ENCODE data around the gene AXIN1. TPM values are rescaled to one million over a fixed set of nuclear protein-coding genes. Genes with fewer than 3 reads are reported as not detected.

AXIN1 gene
- total RNA-seq, 1 donor from 2014 or later, result 19.6 TPM

- H3K79me2 ChIP-seq (ENCODE audit: low read depth), result no peaks in the 10 kb centered on the region
- no peaks in the 10 kb centered on the region for H3K36me3 ChIP-seq
- no peak overlapping the region for H3K27ac Mint-ChIP-seq
- peaks cover 18% of the 10 kb centered on the region for H3F3A ChIP-seq (ENCODE audit: low read depth)
- H4K20me1 ChIP-seq (ENCODE audit: low read depth), result peaks cover 11% of the 10 kb centered on the region
- peaks cover 20% of the 10 kb centered on the region for H3K27me3 Mint-ChIP-seq (ENCODE audit: insufficient read depth, low read depth)
- H3K9me3 Mint-ChIP-seq, result no peaks in the 10 kb centered on the region
- H3K4me3 Mint-ChIP-seq, result peak overlapping the region; percentile 30
- H3K4me1 Mint-ChIP-seq, result peaks cover 3% of the 10 kb centered on the region
- peaks cover 78% of the 10 kb centered on the region for H3K27me3 ChIP-seq
- TF ChIP-seq, protein P1, sequence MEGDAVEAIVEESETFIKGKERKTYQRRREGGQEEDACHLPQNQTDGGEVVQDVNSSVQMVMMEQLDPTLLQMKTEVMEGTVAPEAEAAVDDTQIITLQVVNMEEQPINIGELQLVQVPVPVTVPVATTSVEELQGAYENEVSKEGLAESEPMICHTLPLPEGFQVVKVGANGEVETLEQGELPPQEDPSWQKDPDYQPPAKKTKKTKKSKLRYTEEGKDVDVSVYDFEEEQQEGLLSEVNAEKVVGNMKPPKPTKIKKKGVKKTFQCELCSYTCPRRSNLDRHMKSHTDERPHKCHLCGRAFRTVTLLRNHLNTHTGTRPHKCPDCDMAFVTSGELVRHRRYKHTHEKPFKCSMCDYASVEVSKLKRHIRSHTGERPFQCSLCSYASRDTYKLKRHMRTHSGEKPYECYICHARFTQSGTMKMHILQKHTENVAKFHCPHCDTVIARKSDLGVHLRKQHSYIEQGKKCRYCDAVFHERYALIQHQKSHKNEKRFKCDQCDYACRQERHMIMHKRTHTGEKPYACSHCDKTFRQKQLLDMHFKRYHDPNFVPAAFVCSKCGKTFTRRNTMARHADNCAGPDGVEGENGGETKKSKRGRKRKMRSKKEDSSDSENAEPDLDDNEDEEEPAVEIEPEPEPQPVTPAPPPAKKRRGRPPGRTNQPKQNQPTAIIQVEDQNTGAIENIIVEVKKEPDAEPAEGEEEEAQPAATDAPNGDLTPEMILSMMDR (IDR thresholded peaks at IDR 0.05), result no peak
- TF ChIP-seq EZH2 (IDR thresholded peaks at IDR 0.05), result no peak
- TF ChIP-seq EZH2phosphoT487 (IDR thresholded peaks at IDR 0.05), result no peak
- no peak for DNase-seq (ENCODE audit: low spot score)
- no peak overlapping the region for H3K4me2 ChIP-seq
- no peak overlapping the region for H3K27ac ChIP-seq
- no peak overlapping the region for H2AFZ ChIP-seq (replicated peaks)
- H3K9ac ChIP-seq, result no peak overlapping the region
- H3K4me1 ChIP-seq, result peaks cover 18% of the 10 kb centered on the region
- no peak overlapping the region for H3K4me3 ChIP-seq
- H3K9me3 ChIP-seq (ENCODE audit: low read depth), result no peaks in the 10 kb centered on the region
- H3K36me3 Mint-ChIP-seq, result no peaks in the 10 kb centered on the region
These were observed 73.0 kb downstream of the AXIN1 start for GRCh38 chr16:279531-279930.

GRCh38 chr16:278863-279366 is 73.6 kb downstream of the AXIN1 start:
- TF ChIP-seq EZH2 (IDR thresholded peaks at IDR 0.05), result no peak
- no peak for TF ChIP-seq EZH2phosphoT487 (IDR thresholded peaks at IDR 0.05)
- TF ChIP-seq, protein P1 (IDR thresholded peaks at IDR 0.05), result no peak
- no peak overlapping the region for H3K4me2 ChIP-seq
- no peak overlapping the region for H3K4me3 Mint-ChIP-seq
- H3K4me3 ChIP-seq, result no peak overlapping the region
- peaks cover 3% of the 10 kb centered on the region for H3K4me1 Mint-ChIP-seq
- no peaks in the 10 kb centered on the region for H3K9me3 ChIP-seq (ENCODE audit: low read depth)
- DNase-seq (ENCODE audit: low spot score), result peak; percentile 49
- peaks cover 23% of the 10 kb centered on the region for H3K27me3 Mint-ChIP-seq (ENCODE audit: insufficient read depth, low read depth)
- H3K4me1 ChIP-seq, result peaks cover 18% of the 10 kb centered on the region
- no peak overlapping the region for H2AFZ ChIP-seq (replicated peaks)
- no peaks in the 10 kb centered on the region for H3K36me3 ChIP-seq
- H3K27ac Mint-ChIP-seq, result no peak overlapping the region
- H3K9me3 Mint-ChIP-seq, result no peaks in the 10 kb centered on the region
- no peaks in the 10 kb centered on the region for H3K79me2 ChIP-seq (ENCODE audit: low read depth)
- no peak overlapping the region for H3K9ac ChIP-seq
- H3K27ac ChIP-seq, result no peak overlapping the region
- H3K36me3 Mint-ChIP-seq, result no peaks in the 10 kb centered on the region
- peaks cover 84% of the 10 kb centered on the region for H3K27me3 ChIP-seq
- peaks cover 18% of the 10 kb centered on the region for H3F3A ChIP-seq (ENCODE audit: low read depth)
- H4K20me1 ChIP-seq (ENCODE audit: low read depth), result peaks cover 11% of the 10 kb centered on the region

- peaks cover 5% of the 10 kb centered on the region for H4K20me1 ChIP-seq (ENCODE audit: low read depth)
- H3K27ac ChIP-seq, result no peak overlapping the region
- H3K79me2 ChIP-seq (ENCODE audit: low read depth), result no peaks in the 10 kb centered on the region
- H3K4me1 ChIP-seq, result peaks cover 18% of the 10 kb centered on the region
- no peak overlapping the region for H3K4me2 ChIP-seq
- Mint-ChIP-seq H3K27ac (no peak overlapping the region), H3K4me1 (peaks cover 3% of the 10 kb centered on the region), H3K4me3 (peak overlapping the region; percentile 80), H3K9me3 (no peaks in the 10 kb centered on the region), H3K27me3 (ENCODE audit: insufficient read depth, low read depth) (peaks cover 28% of the 10 kb centered on the region), H3K36me3 (no peaks in the 10 kb centered on the region)
- no peak overlapping the region for H3K9ac ChIP-seq
- no peak for DNase-seq (ENCODE audit: low spot score)
- H3F3A ChIP-seq (ENCODE audit: low read depth), result peaks cover 18% of the 10 kb centered on the region
- H3K36me3 ChIP-seq, result no peaks in the 10 kb centered on the region
- no peak overlapping the region for H2AFZ ChIP-seq (replicated peaks)
- H3K4me3 ChIP-seq, result no peak overlapping the region
- TF ChIP-seq EZH2 (IDR thresholded peaks at IDR 0.05), result no peak
- TF ChIP-seq EZH2phosphoT487 (IDR thresholded peaks at IDR 0.05), result no peak
- TF ChIP-seq, protein P1 (IDR thresholded peaks at IDR 0.05), result no peak
- no peaks in the 10 kb centered on the region for H3K9me3 ChIP-seq (ENCODE audit: low read depth)
- H3K27me3 ChIP-seq, result peaks cover 83% of the 10 kb centered on the region
These were observed 76.0 kb downstream of the AXIN1 start for GRCh38 chr16:276426-277077.

Measured in neural progenitor cell (in vitro differentiated cells).